ENCODE data around the gene DOK7. TPM values are rescaled to one million over a fixed set of nuclear protein-coding genes. Genes with fewer than 3 reads are reported as not detected.
"Not testable (repeated sequence)": the region's sequence is repeated elsewhere in the genome, so short reads cannot be mapped to it uniquely, and the experiment has no call there.

Gene DOK7
- total RNA-seq, 1 donor from 2014 or later: 7.4 TPM

- no peak for DNase-seq (ENCODE audit: low spot score)
Observed at GRCh38 chr4:3442959-3443749, 20.0 kb upstream of the DOK7 start.

GRCh38 chr4:3443750-3444309 is 19.3 kb upstream of the DOK7 start:
- no peak for DNase-seq (ENCODE audit: low spot score)

GRCh38 chr4:3444351-3445110 is 18.6 kb upstream of the DOK7 start:
- DNase-seq (ENCODE audit: low spot score): no peak

- no peak for DNase-seq (ENCODE audit: low spot score)
Observed at GRCh38 chr4:3445111-3445820, 17.8 kb upstream of the DOK7 start.

- DNase-seq (ENCODE audit: low spot score): no peak
Observed at GRCh38 chr4:3445829-3446545, 17.1 kb upstream of the DOK7 start.

- DNase-seq (ENCODE audit: low spot score): no peak
Observed at GRCh38 chr4:3446631-3447320, 16.3 kb upstream of the DOK7 start.

- no peak for DNase-seq (ENCODE audit: low spot score)
Observed at GRCh38 chr4:3447431-3448395, 15.4 kb upstream of the DOK7 start.

- DNase-seq (ENCODE audit: low spot score): no peak
Observed at GRCh38 chr4:3449047-3449573, 14.0 kb upstream of the DOK7 start.

GRCh38 chr4:3449574-3450534 is 13.3 kb upstream of the DOK7 start:
- DNase-seq (ENCODE audit: low spot score): no peak

GRCh38 chr4:3450643-3451042 is 12.5 kb upstream of the DOK7 start:
- no peak for DNase-seq (ENCODE audit: low spot score)

GRCh38 chr4:3451956-3452355 is 11.2 kb upstream of the DOK7 start:
- DNase-seq (ENCODE audit: low spot score): no peak

GRCh38 chr4:3452376-3452775 is 10.7 kb upstream of the DOK7 start:
- DNase-seq (ENCODE audit: low spot score): no peak

GRCh38 chr4:3455596-3455995 is 7.5 kb upstream of the DOK7 start:
- not testable (repeated sequence) for DNase-seq (ENCODE audit: low spot score)

- DNase-seq (ENCODE audit: low spot score): no peak
Observed at GRCh38 chr4:3458371-3458770, 4.7 kb upstream of the DOK7 start.

- DNase-seq (ENCODE audit: low spot score): not testable (repeated sequence)
Observed at GRCh38 chr4:3459156-3459555, 4.0 kb upstream of the DOK7 start.

GRCh38 chr4:3460926-3461325 is 2.2 kb upstream of the DOK7 start:
- no peak for DNase-seq (ENCODE audit: low spot score)

- DNase-seq (ENCODE audit: low spot score): peak; percentile 89
Observed at GRCh38 chr4:3461515-3462291, 1.4 kb upstream of the DOK7 start.
